H1 (cell line): ENCODE measurements around the gene GRB7. TPM values are rescaled to one million over a fixed set of nuclear protein-coding genes. Genes with fewer than 3 reads are reported as not detected.

Source experiments
- CTCF ChIA-PET: fragments of 300-600 bp; sonication (Branson Sonifier 250); formaldehyde crosslinking; loops from one replicate; lab custom pipeline; 2021; ENCODE audit not compliant: partially characterized antibody; lab: Charles Lee
- POLR2A ChIA-PET: fragments of 300-600 bp; sonication (Branson Sonifier 250); formaldehyde crosslinking; loops from one replicate; lab custom pipeline; 2021; ENCODE audit warnings: inconsistent platforms; ENCODE audit not compliant: partially characterized antibody; lab: Charles Lee
- DNase-seq, 2 experiments: peaks; one replicate each; pipeline versions ENCODE4 v3.0.0 to v3.0.0-alpha.2; 2010 to 2022; ENCODE audit warnings: low spot score in 2 of 2, low read depth in 1 of 2, mixed read lengths in 1 of 2
- FAIRE-seq: peaks from 2 replicates; lab custom pipeline; 2011; peaks lifted over from hg19 to GRCh38; lab: Jason Lieb, UNC
- H2AFZ ChIP-seq: 2 replicates; pipeline ENCODE4 v1.8.1; 2012; ENCODE audit warnings: low read length, inconsistent platforms
- H2AK5ac ChIP-seq: 2 replicates; pipeline ENCODE4 v1.6.1; 2013; ENCODE audit warnings: low read depth, low read length
- H2BK120ac ChIP-seq: replicated peaks from 2 replicates; pipeline ENCODE3; 2013; ENCODE audit warnings: low read depth, low read length, inconsistent platforms
- H2BK12ac ChIP-seq: 2 replicates; pipeline ENCODE4 v1.6.1; 2013; ENCODE audit warnings: low read depth, low read length
- H2BK15ac ChIP-seq: 2 replicates; pipeline ENCODE4 v1.6.1; 2013; ENCODE audit warnings: low read length
- H2BK20ac ChIP-seq: 2 replicates; pipeline ENCODE4 v1.6.1; 2013; ENCODE audit warnings: low read length
- H2BK5ac ChIP-seq: 2 replicates; pipeline ENCODE4 v1.6.1; 2013; ENCODE audit warnings: low read depth, low read length
- H3K14ac ChIP-seq: 2 replicates; pipeline ENCODE4 v1.6.1; 2013; ENCODE audit warnings: inconsistent platforms; ENCODE audit not compliant: insufficient read length
- H3K18ac ChIP-seq: 2 replicates; pipeline ENCODE4 v1.6.1; 2013; ENCODE audit warnings: low read length; ENCODE audit errors: extremely low read depth
- H3K23ac ChIP-seq: 2 replicates; pipeline ENCODE4 v1.6.1; 2013; ENCODE audit warnings: inconsistent platforms; ENCODE audit not compliant: insufficient read length
- H3K23me2 ChIP-seq: 2 replicates; pipeline ENCODE4 v1.6.1; 2013; ENCODE audit warnings: low read depth, low read length
- H3K27ac ChIP-seq: 2 replicates; pipeline ENCODE4 v1.6.1; 2011; ENCODE audit warnings: low read depth, low read length, inconsistent platforms
- H3K27me3 ChIP-seq, 4 experiments: replicated peaks in 1 of 4; 1 replicate in 1 of 4; 2 replicates in 3 of 4; pipeline versions ENCODE4 v1.6.1 to v1.8.1; 2011 to 2013; ENCODE audit warnings: low read length in 3 of 4, mild to moderate bottlenecking in 3 of 4, inconsistent platforms in 2 of 4, mixed read lengths in 2 of 4, moderate library complexity in 1 of 4; ENCODE audit not compliant: control insufficient read depth in 3 of 4, insufficient read depth in 3 of 4; ENCODE audit errors: extremely low read depth in 1 of 4
- H3K36me3 ChIP-seq, 4 experiments: 2 replicates each; pipeline versions ENCODE4 v1.6.1 to v1.8.1; 2011 to 2013; ENCODE audit warnings: mild to moderate bottlenecking in 4 of 4, low read length in 3 of 4, moderate library complexity in 2 of 4, control low read depth in 1 of 4, inconsistent platforms in 1 of 4; ENCODE audit not compliant: insufficient read depth in 4 of 4, control insufficient read depth in 2 of 4
- H3K4ac ChIP-seq: replicated peaks from 2 replicates; pipeline ENCODE3; 2013; ENCODE audit warnings: low read length, low read depth, mixed read lengths, inconsistent platforms; ENCODE audit not compliant: insufficient read length
- H3K4me1 ChIP-seq, 4 experiments: replicated peaks in 1 of 4; 1 replicate in 1 of 4; 2 replicates in 3 of 4; pipeline versions ENCODE4 v1.6.1 to v1.8.1; 2011 to 2013; ENCODE audit warnings: low read length in 3 of 4, inconsistent platforms in 2 of 4, mixed read lengths in 1 of 4; ENCODE audit not compliant: insufficient read depth in 4 of 4, control insufficient read depth in 3 of 4
- H3K4me2 ChIP-seq, 2 experiments: 2 replicates each; pipeline versions ENCODE4 v1.6.1 to v1.8.1; 2011 to 2013; ENCODE audit warnings: low read depth in 2 of 2, low read length in 2 of 2, control low read depth in 1 of 2, inconsistent platforms in 1 of 2, mild to moderate bottlenecking in 1 of 2; ENCODE audit not compliant: insufficient read depth in 1 of 2
- H3K4me3 ChIP-seq, 4 experiments: fragments of 200-600, 300-600 bp in 1 of 4; sonication (generic), shearing (Covaris generic), sonication (Bioruptor Twin) in 1 of 4; 2 replicates each; pipeline versions ENCODE4 v1.5.1 to v1.8.1; 2011 to 2016; ENCODE audit warnings: low read length in 4 of 4, low read depth in 3 of 4, control low read depth in 2 of 4, inconsistent platforms in 2 of 4, mild to moderate bottlenecking in 2 of 4, mixed read lengths in 1 of 4, moderate library complexity in 1 of 4; ENCODE audit not compliant: insufficient read depth in 2 of 4; ENCODE audit errors: extremely low read depth in 1 of 4
- H3K56ac ChIP-seq: replicated peaks from 2 replicates; pipeline ENCODE3; 2013; ENCODE audit warnings: low read depth, mild to moderate bottlenecking, mixed read lengths, low read length, inconsistent platforms; ENCODE audit not compliant: insufficient read length
- H3K79me1 ChIP-seq: 2 replicates; pipeline ENCODE4 v1.6.1; 2013; ENCODE audit warnings: low read depth, low read length, control low read depth
- H3K79me2 ChIP-seq, 2 experiments: 2 replicates each; pipeline versions ENCODE4 v1.6.1 to v1.8.1; 2012 to 2013; ENCODE audit warnings: low read length in 2 of 2, mild to moderate bottlenecking in 2 of 2, inconsistent platforms in 1 of 2; ENCODE audit not compliant: insufficient read depth in 2 of 2, control insufficient read depth in 1 of 2
- H3K9ac ChIP-seq, 4 experiments: replicated peaks in 1 of 4; 1 replicate in 1 of 4; 2 replicates in 3 of 4; pipeline versions ENCODE4 v1.6.1 to v1.8.1; 2011 to 2013; ENCODE audit warnings: low read depth in 3 of 4, low read length in 3 of 4, control low read depth in 2 of 4, mild to moderate bottlenecking in 2 of 4, moderate library complexity in 2 of 4, inconsistent platforms in 1 of 4; ENCODE audit errors: extremely low read depth in 1 of 4
- H3K9me3 ChIP-seq, 2 experiments: 2 replicates each; pipeline versions ENCODE4 v1.6.1 to v1.8.1; 2012 to 2013; ENCODE audit warnings: mild to moderate bottlenecking in 2 of 2, moderate library complexity in 2 of 2, control low read depth in 1 of 2, inconsistent platforms in 1 of 2, low read depth in 1 of 2, low read length in 1 of 2, mixed read lengths in 1 of 2; ENCODE audit not compliant: insufficient read depth in 2 of 2
- H4K20me1 ChIP-seq, 2 experiments: replicated peaks in 1 of 2; 2 replicates each; pipeline versions ENCODE3 to v1.8.1; 2011 to 2013; ENCODE audit warnings: inconsistent platforms in 2 of 2, low read length in 2 of 2, mild to moderate bottlenecking in 1 of 2; ENCODE audit not compliant: insufficient read depth in 2 of 2, control insufficient read depth in 1 of 2
- H4K5ac ChIP-seq: 2 replicates; pipeline ENCODE4 v1.6.1; 2013; ENCODE audit warnings: low read length, low read depth, mixed read lengths, inconsistent platforms; ENCODE audit not compliant: insufficient read length
- H4K8ac ChIP-seq: 2 replicates; pipeline ENCODE4 v1.8.0; 2013; ENCODE audit warnings: mild to moderate bottlenecking, moderate library complexity, low read length, inconsistent platforms; ENCODE audit not compliant: insufficient read depth; ENCODE audit errors: extremely low read depth
- H4K91ac ChIP-seq: replicated peaks from 2 replicates; pipeline ENCODE3; 2013; ENCODE audit warnings: low read length, mixed read lengths, inconsistent platforms; ENCODE audit not compliant: insufficient read length
- CEBPB ChIP-seq: IDR thresholded peaks from 2 replicates; pipeline ENCODE4 v1.6.1; 2012; ENCODE audit warnings: low read depth, low read length
- FOSL1 ChIP-seq: IDR thresholded peaks from 2 replicates; pipeline ENCODE4 v1.6.1; 2011; ENCODE audit warnings: mild to moderate bottlenecking, low read depth, low read length, moderate library complexity; ENCODE audit not compliant: insufficient read depth
- JUND ChIP-seq: IDR thresholded peaks from 2 replicates; pipeline ENCODE4 v1.6.1; 2011; ENCODE audit warnings: mild to moderate bottlenecking, improper control_type of control experiment, low read length
- WGBS, 2 experiments: shearing (Covaris generic) in 1 of 2; methylation state at CpG; one replicate each; pipeline versions ENCODE4 v1.1.6 to v1.1.7; 2013 to 2015; ENCODE audit warnings: low lambda C conversion rate in 2 of 2, mixed read lengths in 2 of 2, inconsistent platforms in 1 of 2, low coverage in 1 of 2, missing lambda C conversion rate in 1 of 2; ENCODE audit not compliant: insufficient replicate concordance in 2 of 2, insufficient coverage in 1 of 2, insufficient read length in 1 of 2; ENCODE audit errors: extremely low coverage in 1 of 2, missing lambda C conversion rate in 1 of 2; 5-methylcytosine and 5-hydroxymethylcytosine counted together
- polyA plus RNA-seq, 7 experiments: library from polyadenylated mRNA; depleted of rRNA in 3 of 7; stranded (reverse) in 5 of 7; unstranded in 2 of 7; fragments of >200 nt in 5 of 7; fragments of 200-250 nt in 2 of 7; gene quantifications; 1 replicate in 5 of 7; 2 replicates in 1 of 7; 4 replicates in 1 of 7; pipeline versions ENCODE4 v1.2.1 to v1.2.3, GENCODE V29; 2011 to 2013; ENCODE audit warnings: missing spikeins in 2 of 7, mixed read lengths in 2 of 7
- total RNA-seq: library from RNA; stranded (reverse); fragmentation: NEBNext Ultra II Directional; extraction: Animal tissue kit (Norgen Biotek cat#: 25700); gene quantifications from 2 replicates; pipeline ENCODE4 v1.2.1, GENCODE V29; 2021

The GRB7 gene
- total and polyA plus RNA-seq, 2 of the 8 experiments (the other 6 are each of a cell fraction or from before 2014, with no cell fraction given), result 32.2 to 41.5 TPM

DNA sequence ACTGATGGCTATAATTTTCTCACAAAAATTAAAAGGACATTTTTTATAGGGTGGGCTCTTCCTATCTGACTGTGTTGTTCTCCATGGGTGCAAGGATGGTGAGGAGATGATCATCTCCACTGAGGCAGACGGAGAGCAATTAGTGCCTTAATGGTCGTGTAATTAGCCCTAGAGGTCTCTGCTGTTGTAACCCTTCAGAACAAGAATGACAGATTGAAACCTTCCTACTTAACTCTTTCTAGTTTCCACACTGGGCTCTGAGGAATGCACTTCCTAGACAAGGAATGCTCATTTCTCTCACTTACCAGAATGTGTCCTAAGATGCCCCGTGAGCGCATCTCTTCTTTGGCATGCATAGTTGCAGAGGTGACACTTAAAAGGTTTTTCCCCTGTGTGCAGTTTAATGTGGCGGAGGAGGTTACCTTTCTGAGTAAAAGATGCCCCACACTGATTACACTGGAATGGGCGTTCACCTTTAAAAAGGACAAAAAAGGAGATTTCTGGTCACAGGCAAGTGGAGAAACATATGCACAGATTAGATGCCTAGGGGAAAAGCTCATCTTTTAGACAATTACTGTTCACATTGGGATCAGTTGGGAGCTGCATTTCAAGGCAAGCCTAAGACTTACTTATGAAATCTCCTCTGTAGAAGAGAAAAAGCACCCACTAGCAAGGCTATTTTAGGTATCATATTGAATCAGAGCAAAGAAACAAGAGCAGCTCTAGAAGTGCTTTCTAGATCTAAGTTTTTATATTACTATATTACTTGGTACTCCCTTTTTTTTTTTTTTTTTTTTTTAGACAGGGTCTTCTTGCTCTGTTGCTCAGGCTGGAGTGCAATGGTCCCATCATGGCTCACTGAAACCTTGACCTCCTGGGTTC is 53.6 kb downstream of the GRB7 start:
- no peaks in the 10 kb centered on the region for H3K36me3 ChIP-seq
- no peak overlapping the region for H4K5ac ChIP-seq
- no peak overlapping the region for H3K4ac ChIP-seq
- H2BK20ac ChIP-seq, result no peak overlapping the region
- no peaks in the 10 kb centered on the region for H3K27me3 ChIP-seq
- DNase-seq, result no peak
- POLR2A ChIA-PET, result interaction anchor here (0.8 to 1.0 kb wide), 2 partner anchors 10 to 14 kb away, joined by 3 to 5 read pairs; no protein-coding TSS in a partner anchor
- H3K4me3 ChIP-seq, result no peak overlapping the region
- H3K18ac ChIP-seq, result no peak overlapping the region
- no peak overlapping the region for H2AK5ac ChIP-seq
- no peak overlapping the region for H3K9ac ChIP-seq
- H4K20me1 ChIP-seq, result no peaks in the 10 kb centered on the region
- H2BK5ac ChIP-seq, result no peak overlapping the region
- H2AFZ ChIP-seq, result no peak overlapping the region
- WGBS, 2 experiments, result 85% methylated on average over 6 of the region's 6 CpGs; no CpG with 5 or more reads in 1 of the 2 experiments
- FAIRE-seq, result no peak
- H3K9me3 ChIP-seq, result no peaks in the 10 kb centered on the region
- H3K23me2 ChIP-seq, result no peaks in the 10 kb centered on the region
- H3K56ac ChIP-seq, result no peak overlapping the region
- CTCF ChIA-PET, result interaction anchor here (0.6 to 0.9 kb wide), 4 partner anchors 9 to 106 kb away, joined by 3 to 4 read pairs (median 4); no protein-coding TSS in a partner anchor
- no peaks in the 10 kb centered on the region for H3K4me1 ChIP-seq
- H4K8ac ChIP-seq, result no peak overlapping the region
- no peak overlapping the region for H2BK120ac ChIP-seq
- H2BK15ac ChIP-seq, result no peak overlapping the region
- no peaks in the 10 kb centered on the region for H3K79me2 ChIP-seq
- no peak overlapping the region for H3K23ac ChIP-seq
- H2BK12ac ChIP-seq, result no peak overlapping the region
- no peak overlapping the region for H3K4me2 ChIP-seq
- H4K91ac ChIP-seq, result no peak overlapping the region
- no peak overlapping the region for H3K14ac ChIP-seq
- no peak overlapping the region for H3K27ac ChIP-seq
- H3K79me1 ChIP-seq, result no peaks in the 10 kb centered on the region
- TF ChIP-seq JUND (no peak), CEBPB (no peak), FOSL1 (no peak)
